GM21529 (cell line): ENCODE data around the gene CDK10.
"Not testable (repeated sequence)": the region's sequence is repeated elsewhere in the genome, so short reads cannot be mapped to it uniquely, and the experiment has no call there.

Experiments used
- ATAC-seq: cut with Tn5 transposase; IDR thresholded peaks from one replicate; pipeline ENCODE4 v1.9.1; 2021; ENCODE audit not compliant: unreplicated experiment

Gene CDK10

DNA sequence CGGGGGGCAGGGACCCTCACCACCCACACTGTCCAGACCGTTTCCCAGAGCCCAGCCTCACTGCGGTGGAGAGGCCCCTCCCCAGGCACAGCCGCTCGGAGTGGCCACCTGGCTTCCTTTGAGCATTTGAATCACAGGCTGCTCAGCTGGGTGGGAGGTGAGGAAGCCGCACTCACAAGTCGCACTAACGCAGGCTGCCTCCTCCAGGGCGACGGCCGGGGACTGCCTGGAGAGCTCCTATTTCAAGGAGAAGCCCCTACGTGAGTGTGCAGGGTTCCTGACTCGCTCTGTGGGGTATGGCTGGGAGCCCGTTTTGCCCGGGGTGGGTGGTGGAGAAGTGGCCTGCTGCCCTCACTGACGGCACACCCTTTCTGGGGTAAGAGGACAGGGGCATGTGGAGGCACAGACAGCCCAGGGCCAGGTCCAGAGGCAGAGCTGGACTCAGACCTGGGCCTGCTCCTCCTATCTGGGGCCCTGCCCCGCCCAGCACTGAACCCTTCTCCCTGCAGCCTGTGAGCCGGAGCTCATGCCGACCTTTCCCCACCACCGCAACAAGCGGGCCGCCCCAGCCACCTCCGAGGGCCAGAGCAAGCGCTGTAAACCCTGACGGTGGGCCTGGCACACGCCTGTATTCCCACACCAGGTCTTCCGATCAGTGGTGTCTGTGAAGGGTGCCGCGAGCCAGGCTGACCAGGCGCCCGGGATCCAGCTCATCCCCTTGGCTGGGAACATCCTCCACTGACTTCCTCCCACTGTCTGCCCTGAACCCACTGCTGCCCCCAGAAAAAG lies 8.8 kb downstream of the CDK10 start:
- ATAC-seq = no peak

DNA sequence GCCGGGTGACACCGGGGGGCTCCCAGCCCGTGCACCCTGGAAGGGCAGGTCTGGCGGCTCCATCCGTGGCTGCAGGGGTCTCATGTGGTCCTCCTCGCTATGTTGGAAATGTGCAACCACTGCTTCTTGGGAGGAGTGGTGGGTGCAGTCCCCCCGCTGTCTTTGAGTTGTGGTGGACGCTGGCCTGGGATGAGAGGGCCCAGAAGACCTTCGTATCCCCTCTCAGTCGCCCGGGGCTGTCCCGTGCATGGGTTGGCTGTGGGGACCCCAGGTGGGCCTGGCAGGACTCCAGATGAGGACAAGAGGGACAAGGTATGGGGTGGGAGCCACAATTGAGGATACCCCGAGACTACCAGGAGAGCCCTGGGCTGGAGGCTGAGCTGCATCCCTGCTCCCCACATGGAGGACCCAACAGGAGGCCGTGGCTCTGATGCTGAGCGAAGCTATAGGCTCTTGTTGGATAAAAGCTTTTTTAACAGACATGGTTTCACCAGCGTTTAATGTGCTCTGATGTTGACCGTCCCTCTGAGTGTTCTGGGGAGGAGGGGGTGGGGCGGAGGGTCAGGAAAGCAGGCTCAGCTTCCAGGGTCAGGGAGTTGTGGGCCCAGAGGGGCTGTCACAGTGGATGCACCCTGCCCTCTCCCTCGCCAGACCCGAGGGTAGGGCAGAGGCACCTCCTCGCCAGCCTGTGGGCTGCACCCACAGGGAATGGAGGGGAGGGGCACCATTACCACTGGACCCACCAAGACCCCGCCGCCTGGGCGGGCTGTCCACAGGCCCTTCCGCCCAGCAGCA lies 9.6 kb downstream of the CDK10 start:
- ATAC-seq = no peak

DNA sequence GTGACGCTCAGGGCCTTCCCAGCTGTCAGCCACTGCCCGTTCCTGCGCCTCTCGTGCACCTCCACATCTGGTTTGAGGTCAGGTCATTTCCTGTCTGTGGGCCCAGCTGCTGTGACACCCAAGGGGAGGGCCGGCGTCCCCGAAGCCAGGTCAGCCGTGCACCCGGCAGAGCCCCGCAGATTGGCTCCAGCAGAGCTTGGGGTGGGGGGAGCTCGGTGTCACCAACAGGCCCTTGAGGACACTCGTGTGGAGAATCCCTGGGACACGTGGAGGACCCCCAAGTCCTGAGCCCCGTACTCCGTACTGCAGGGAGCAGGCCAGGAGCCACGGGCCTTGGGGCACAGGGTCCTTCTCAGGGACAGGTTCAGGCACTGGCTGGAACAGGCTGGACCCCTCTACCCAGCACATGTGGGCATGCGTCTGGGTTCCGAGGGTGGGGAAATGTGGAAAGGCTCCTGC lies 10.2 kb downstream of the CDK10 start:
- ATAC-seq = no peak

DNA sequence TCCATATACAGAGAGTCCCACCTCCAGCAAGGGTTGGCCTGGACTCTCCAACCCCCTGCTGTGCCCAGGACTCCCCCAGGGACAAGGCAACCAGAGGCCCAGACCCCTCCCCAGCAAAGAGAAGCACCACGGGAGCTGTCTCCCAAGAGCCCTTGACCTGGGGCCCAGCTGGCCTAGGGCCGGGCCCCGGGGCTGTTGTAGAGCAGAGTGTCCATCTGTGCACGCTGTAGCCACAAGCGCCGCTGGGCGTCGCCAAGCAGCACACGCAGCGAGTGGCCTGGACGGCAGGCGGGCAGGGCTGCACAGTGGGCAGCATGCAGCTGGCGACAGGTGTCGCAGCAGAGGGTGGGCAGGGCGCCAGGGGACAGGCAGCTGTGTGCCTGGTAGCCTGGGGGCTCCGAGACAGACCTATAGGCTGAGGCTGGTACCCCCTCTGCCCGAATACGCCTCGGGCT lies 10.7 kb downstream of the CDK10 start:
- no peak for ATAC-seq

- ATAC-seq = no peak
Observed at GRCh38 chr16:89697616-89698331, 11.3 kb downstream of the CDK10 start.

GRCh38 chr16:89698717-89699116 lies 12.2 kb downstream of the CDK10 start:
- not testable (repeated sequence) for ATAC-seq

DNA sequence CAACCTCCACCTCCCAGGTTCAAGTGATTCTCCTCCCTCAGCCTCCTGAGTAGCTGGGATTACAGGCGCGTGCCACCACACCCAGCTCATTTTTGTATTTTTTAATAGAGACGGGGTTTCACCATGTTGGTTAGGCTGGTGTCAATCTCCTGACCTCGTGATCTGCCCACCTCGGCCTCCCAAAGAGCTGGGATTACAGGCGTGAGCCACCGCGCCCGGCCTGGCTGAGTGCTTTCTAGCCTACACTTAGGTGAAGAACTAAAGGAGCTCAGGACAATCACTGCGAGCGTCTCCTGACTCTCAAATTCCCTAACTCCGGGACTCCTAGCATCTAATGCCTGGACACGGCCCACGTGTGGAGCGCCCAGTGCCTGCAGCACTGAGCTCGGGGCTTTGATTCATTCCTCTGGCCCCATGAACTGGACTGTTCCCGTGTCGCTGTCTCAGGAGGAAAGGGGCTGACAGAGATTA lies 13.2 kb downstream of the CDK10 start:
- ATAC-seq = not testable (repeated sequence)

DNA sequence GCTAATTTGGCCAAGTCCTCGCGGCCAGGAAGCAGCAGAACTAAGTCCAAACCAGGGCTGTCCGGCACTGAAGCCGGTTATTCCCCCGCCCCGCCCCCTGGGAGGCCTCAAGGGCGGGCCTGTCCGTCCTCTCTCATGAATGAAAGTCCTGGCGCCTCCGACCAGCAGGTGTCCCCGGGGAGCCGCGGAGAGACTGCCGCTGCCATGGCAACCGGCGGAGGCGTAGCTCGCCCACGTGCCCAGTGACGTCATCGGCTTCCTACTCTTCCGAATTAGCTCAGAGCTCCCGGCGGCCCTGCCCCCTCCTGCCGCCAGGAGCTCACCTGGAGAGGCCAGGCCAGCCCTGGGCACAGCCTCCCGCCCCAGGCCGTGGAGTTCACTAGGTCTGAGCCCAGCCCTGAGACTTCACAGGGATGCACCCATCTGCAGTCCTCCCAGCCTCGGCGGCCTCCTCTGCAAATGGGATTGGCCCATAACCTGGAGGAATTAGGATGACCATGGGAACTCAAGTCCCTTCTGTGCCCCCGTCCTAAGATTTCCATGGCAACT lies 13.7 kb downstream of the CDK10 start:
- ATAC-seq = peak; percentile 49

GRCh38 chr16:89700649-89701424 lies 14.3 kb downstream of the CDK10 start:
- ATAC-seq = no peak

DNA sequence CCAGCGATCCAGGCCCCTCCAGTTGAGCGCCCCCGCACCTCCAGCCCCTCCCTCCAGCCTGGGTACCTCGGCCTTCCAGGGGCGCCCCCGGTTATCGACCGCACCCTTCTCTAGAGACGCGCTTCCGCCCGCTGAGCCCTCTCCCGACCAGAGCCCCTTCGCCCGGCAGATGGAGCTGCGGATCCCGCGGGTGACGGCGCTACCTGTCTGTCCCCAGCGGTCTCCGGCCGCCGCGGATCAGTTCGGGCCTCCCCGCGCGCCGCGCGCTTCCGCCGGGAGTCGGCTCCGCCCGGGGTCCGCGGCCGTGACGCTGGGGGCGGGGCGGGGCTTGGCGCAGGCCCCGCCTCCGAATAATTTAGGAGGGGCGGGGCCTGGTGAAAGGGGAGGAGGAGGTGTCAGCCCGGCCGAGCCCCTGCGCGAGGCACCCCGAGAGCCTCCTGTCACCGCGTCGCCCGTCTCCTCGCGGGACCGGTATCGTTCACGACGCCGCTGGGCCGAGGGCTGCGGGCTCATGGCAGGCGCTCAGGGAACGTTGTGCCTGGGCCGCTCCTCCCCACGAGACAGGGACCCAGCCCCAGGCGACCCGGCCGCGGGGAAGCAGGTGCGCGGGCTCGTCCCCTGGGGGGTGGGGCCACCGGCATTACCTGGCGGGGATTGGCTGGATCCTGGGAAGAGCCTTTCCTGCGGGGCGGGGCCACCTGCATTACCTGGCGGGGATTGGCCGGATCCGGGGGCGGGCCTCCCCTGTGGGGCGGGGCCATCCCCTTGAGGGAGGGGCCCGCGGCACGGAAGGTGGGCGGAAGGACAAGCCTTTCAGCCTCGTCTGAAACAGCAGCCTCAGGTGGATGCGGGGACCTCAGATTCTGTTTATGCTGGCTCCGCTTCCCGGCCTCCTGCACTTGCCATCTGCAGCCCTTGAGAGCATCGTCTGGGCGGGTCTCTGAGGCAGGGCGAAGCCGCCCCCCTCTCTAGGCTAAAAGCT lies 15.2 kb downstream of the CDK10 start, which contains the start of gene SPATA2L:
Gene SPATA2L (minus strand): TSS at position 281 of the 982 bp plus-strand sequence. CDS start 473 bp downstream, outside the sequence.
- ATAC-seq = peak; percentile 65

DNA sequence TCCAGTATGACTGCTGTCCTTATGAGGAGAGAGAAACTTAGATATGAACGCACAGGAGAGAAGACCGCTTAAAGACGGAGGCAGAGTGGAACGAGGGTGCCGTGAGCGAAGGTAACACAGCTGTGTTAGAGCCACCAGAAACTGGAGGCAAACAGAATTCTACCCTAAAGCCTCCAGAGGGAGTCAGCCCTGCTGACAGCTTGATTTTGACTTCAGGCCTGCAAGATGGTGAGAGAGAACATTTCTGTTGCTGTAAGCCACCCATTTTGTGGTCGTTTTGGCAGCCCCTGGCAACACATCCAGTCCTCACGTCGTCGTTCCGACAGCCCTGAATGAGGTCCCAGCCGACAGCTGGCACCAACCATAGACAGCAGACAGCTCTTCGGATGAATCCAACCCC lies 17.8 kb downstream of the CDK10 start:
- ATAC-seq = no peak

DNA sequence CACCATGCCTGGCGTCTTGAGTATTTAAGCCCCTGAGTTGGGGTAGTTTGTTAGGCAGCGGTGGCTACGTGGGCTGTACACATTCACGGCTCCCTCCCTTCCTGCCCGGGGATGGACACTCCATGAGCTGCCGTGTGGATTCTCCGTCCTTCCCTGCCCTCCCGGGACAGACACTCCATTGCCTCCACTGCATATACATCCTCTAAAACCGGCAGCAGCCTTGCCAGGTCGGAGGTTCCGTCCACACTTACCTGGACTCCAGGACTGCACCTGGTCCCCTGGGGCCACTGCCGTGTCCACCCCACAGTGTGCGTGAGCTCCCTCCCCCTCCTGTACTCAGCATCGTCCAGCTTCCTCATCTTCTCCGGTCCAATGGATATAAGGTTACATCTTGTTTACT lies 18.5 kb downstream of the CDK10 start:
- no peak for ATAC-seq

DNA sequence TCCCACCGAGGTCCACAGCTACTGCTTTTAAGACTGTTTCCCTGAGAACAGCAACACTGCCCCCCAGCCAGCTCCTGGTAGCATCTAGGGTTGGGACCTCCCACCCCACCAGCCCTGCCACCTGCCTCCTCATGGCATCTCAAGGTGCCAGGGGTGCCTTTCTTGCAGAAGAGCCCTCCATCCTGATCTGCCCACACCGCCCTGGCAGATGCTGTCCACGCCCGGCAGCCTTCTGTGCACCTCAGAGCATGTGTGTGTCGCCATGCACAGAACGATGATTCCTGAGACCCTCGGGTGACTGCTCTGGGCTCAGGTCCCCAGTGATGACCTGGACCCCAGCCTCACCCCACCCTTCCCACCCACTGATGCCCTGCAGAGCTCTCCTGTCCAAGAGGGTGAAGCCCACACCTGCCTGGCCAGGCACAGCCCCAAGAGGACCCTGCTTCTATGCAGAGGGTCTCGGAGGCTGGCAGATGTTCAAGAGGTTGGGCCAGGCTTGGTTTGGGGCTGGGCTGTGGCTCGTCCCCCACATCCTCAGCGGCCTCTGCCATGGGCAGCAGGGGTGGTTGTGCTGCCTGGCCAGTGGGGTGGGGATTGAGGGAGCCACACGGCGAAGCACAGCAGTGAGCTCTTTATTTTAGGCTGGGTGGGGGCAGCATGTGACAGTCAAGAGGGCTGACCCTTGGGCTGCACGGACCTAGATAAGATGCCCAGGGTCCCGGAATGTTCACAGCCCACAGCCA lies 20.2 kb downstream of the CDK10 start:
- no peak for ATAC-seq

- ATAC-seq = no peak
Observed at GRCh38 chr16:89707695-89708094, 21.2 kb downstream of the CDK10 start.

DNA sequence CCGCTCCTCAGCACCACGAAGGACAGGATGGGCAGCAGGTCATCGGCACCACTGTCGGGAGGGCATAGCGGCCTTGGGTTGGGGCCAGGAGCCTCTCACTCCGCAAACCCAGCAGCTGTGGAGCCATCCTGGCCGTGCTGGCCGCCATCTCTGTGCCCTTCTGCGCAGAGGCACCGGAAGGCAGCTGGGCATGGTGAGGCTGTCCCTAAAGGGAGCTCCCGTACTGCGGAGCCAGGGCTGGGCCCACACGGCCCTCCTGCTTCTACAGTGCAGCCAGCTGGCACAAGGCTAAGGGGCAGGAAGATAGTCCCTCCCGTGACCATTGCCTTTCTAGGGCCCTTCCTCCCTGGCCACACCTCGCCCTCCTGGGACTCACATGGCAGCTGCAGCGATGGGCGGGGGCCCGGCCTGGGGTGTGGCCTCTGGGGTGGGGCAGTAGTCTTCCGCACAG lies 22.0 kb downstream of the CDK10 start:
- no peak for ATAC-seq

- no peak for ATAC-seq
Observed at GRCh38 chr16:89709166-89709565, 22.7 kb downstream of the CDK10 start.

DNA sequence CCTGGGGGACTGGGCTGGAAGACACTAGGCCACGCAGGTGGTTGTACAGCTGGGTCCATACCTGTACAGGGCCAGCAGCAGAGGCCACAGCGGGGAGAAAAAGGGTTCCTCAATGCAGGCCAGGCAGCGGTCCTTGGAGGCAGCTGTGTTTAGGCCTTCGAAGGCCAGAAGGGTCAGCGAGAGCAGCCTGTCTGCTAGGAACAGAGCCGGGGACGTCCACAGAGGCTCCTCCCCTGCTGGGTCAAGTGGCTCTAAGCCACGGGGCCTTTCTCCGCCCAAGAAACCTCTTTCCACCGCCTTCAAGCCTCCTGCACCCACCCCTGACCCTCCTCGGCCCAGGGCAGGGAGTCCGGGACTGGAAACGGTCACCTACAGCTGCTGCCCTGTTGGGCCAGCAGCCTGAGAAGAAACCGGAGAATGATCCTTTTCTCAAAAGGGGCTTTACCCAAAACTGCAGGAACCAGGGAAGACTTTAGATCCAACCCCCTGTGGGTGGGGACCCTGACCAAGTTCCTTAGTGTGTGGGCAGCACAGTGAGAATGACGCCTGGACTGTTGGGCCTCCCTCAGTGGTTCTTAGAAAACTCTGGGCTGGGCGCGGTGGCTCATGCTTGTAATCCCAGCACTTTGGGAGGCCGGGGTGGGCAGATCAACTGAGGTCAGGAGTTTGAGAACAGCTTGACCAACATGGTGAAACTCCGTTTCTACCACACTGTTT lies 23.4 kb downstream of the CDK10 start:
- no peak for ATAC-seq
